ACC112 (cell line): ENCODE data around the gene STX3.
"Not testable (repeated sequence)": the region's sequence is repeated elsewhere in the genome, so short reads cannot be mapped to it uniquely, and the experiment has no call there.

Source experiments
- H2AFZ ChIP-seq: fragments of 200-600 bp; sonication (generic); one replicate; pipeline ENCODE4 v1.6.0; 2017; ENCODE audit warnings: antibody characterized with exemption, low read length; ENCODE audit not compliant: unreplicated experiment
- H3K27ac ChIP-seq: fragments of 200-600 bp; sonication (generic); 2 replicates; pipeline ENCODE4 v1.5.1; 2014; ENCODE audit warnings: low read depth, mild to moderate bottlenecking, antibody characterized with exemption, low read length, moderate library complexity
- H3K27me3 ChIP-seq: fragments of 200-600 bp; sonication (generic); 2 replicates; pipeline ENCODE4 v1.6.1; 2014; ENCODE audit warnings: mild to moderate bottlenecking, antibody characterized with exemption, low read length, moderate library complexity, mixed read lengths; ENCODE audit not compliant: insufficient read depth
- H3K36me3 ChIP-seq: fragments of 200-600 bp; sonication (generic); 2 replicates; pipeline ENCODE4 v1.6.1; 2016; ENCODE audit warnings: mild to moderate bottlenecking, antibody characterized with exemption, low read length, moderate library complexity, mixed read lengths; ENCODE audit not compliant: insufficient read depth
- H3K4me1 ChIP-seq: fragments of 200-600 bp; sonication (generic); one replicate; pipeline ENCODE4 v1.6.1; 2016; ENCODE audit warnings: low read length, mixed read lengths; ENCODE audit not compliant: insufficient read depth, unreplicated experiment, control insufficient read depth
- H3K4me3 ChIP-seq: fragments of 200-600 bp; sonication (generic); 2 replicates; pipeline ENCODE4 v1.5.1; 2014; ENCODE audit warnings: mild to moderate bottlenecking, low read depth, low read length
- H3K79me2 ChIP-seq: fragments of 200-600 bp; sonication (generic); one replicate; pipeline ENCODE4 v1.6.0; 2016; ENCODE audit warnings: low read length; ENCODE audit not compliant: control insufficient read depth, unreplicated experiment, insufficient read depth

STX3 gene

GRCh38 chr11:59851416-59851815, 96.2 kb downstream of the STX3 start:
- H3K27me3 ChIP-seq = peaks cover 43% of the 10 kb centered on the region
- not testable (repeated sequence) for H3K36me3 ChIP-seq, H3K4me3 ChIP-seq, H2AFZ ChIP-seq, H3K79me2 ChIP-seq, H3K27ac ChIP-seq, H3K4me1 ChIP-seq

GRCh38 chr11:59854871-59855270, 99.7 kb downstream of the STX3 start:
- no peak overlapping the region for H3K27ac ChIP-seq
- no peaks in the 10 kb centered on the region for H3K36me3 ChIP-seq
- no peaks in the 10 kb centered on the region for H3K4me1 ChIP-seq
- no peaks in the 10 kb centered on the region for H3K79me2 ChIP-seq
- H3K27me3 ChIP-seq = peaks cover 48% of the 10 kb centered on the region
- no peak overlapping the region for H3K4me3 ChIP-seq
- no peak overlapping the region for H2AFZ ChIP-seq
